HG03469 (cell line): Measurements from ENCODE around the gene HOXA4.

Source experiments
- ATAC-seq: cut with Tn5 transposase; IDR thresholded peaks from one replicate; pipeline ENCODE4 v1.9.1; 2021; ENCODE audit warnings: mild to moderate bottlenecking, moderate library complexity, moderate number of reproducible peaks; ENCODE audit not compliant: unreplicated experiment

HOXA4 gene

GRCh38 chr7:27133409-27134231 is 3.1 kb upstream of the HOXA4 start:
- ATAC-seq: no peak

GRCh38 chr7:27132978-27133377 is 2.4 kb upstream of the HOXA4 start:
- no peak for ATAC-seq

GRCh38 chr7:27132214-27132613 is 1.7 kb upstream of the HOXA4 start:
- no peak for ATAC-seq

GRCh38 chr7:27131390-27131819 is 848 bp upstream of the HOXA4 start:
- no peak for ATAC-seq

- no peak for ATAC-seq
These were observed 623 bp downstream of the HOXA4 start for GRCh38 chr7:27129729-27130539.

- no peak for ATAC-seq
These were observed 1.5 kb downstream of the HOXA4 start for GRCh38 chr7:27128776-27129728.

- ATAC-seq: no peak
These were observed 2.5 kb downstream of the HOXA4 start for GRCh38 chr7:27128034-27128433.

- ATAC-seq: no peak
These were observed 3.8 kb downstream of the HOXA4 start for GRCh38 chr7:27126596-27127327.

- no peak for ATAC-seq
These were observed 4.6 kb downstream of the HOXA4 start for GRCh38 chr7:27125986-27126394.

GRCh38 chr7:27124902-27125689 is 5.5 kb downstream of the HOXA4 start:
- ATAC-seq: no peak

- no peak for ATAC-seq
These were observed 6.3 kb downstream of the HOXA4 start for GRCh38 chr7:27124096-27124901.

GRCh38 chr7:27123477-27124053 is 7.0 kb downstream of the HOXA4 start:
- ATAC-seq: no peak

GRCh38 chr7:27123007-27123476 is 7.5 kb downstream of the HOXA4 start:
- ATAC-seq: no peak

- no peak for ATAC-seq
These were observed 8.3 kb downstream of the HOXA4 start for GRCh38 chr7:27122077-27122910.

GRCh38 chr7:27121684-27122076 is 8.9 kb downstream of the HOXA4 start:
- ATAC-seq: no peak

- ATAC-seq: no peak
These were observed 11.1 kb downstream of the HOXA4 start for GRCh38 chr7:27119412-27119911.

- ATAC-seq: no peak
These were observed 12.0 kb downstream of the HOXA4 start for GRCh38 chr7:27118580-27118979.
